GM10847 (cell line): ENCODE results near the gene HDGFL3.

ENCODE experiments used
- POLR2A ChIP-seq: IDR thresholded peaks from 2 replicates; pipeline ENCODE4 v1.6.1; 2011; ENCODE audit not compliant: insufficient read length; ENCODE audit errors: extremely low read depth

The HDGFL3 gene

DNA sequence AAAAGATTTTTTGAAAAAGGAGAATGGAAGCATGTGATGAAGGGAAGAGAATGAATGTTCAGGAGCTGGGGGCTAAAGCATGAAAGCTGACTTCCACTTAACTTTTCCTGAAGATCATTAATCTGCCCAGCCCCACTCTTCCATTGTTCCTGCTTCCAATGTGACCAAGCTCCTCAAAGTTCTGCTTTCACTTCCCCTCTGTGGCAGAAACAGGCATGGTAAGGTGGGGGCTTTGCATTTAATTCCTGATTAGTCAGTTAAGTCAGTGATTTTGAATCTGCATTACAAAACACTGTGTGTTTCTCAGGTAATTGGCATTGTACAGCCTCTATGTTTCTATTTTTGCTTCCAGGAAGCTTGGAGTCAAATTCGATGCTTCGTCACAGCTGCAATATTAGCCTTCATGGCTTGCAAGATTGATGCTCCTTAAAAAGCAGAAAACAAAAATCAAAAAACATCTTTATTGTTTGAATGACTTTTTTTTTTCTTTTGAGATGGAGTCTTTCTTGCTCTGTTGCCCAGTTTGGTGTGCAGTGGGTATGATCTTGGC is 107.5 kb downstream of the HDGFL3 start:
- no peak for TF ChIP-seq POLR2A

DNA sequence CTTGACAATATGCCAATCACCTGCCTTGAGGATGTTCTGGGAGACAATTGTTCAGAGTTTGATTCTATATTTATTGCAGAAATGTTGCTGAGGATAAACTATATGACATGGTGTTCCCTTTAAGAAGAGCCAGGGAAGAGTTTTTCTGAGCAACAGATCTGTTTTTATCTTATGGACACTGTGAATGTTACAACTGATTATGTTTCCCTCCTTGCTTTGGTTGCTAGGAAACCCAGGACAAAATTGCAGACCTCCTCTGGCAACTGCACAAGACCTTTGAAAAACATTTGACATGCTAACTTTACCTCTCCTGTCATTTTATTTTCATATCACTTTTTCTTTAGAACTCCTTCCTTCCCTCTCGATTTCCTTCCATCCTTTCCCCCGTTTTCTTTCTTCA is 108.3 kb downstream of the HDGFL3 start:
- TF ChIP-seq POLR2A = no peak

DNA sequence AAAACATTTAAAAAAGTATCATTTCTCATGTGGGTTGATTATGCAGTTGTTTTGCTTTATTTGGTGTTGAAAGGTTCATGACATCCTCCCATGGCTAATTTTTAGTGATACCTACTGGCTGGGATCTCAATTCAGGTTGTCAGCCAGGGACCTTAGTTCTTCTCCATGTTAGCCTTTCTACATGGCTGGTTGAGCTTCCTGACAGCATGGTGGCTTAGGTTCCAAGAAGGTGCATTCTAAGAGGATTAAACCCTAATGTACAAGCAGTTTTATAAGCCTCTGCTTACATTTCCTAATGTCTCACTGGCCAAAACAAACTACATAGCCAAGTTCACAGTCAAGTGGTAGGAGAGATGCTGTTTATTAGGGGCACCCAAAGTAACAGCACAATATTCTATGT is 109.5 kb downstream of the HDGFL3 start:
- no peak for TF ChIP-seq POLR2A

DNA sequence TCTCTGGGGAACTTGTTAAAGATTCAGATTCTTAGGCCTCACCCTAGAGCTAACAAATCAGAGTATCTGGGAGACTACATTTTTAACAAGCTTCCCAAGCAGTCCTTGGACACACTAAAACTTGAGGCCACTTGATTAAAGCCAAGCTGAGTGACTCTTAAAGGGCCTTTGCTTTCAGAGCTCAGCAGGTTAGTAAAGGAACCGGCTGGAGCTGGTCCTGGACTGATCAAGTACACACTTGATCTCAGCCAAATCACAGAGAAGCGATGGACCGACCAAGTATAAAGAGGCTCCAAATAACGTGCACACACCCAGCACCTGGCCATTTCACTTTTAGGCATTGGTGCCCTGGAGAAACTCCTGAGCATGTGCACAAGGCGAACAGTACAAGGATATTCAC is 113.0 kb downstream of the HDGFL3 start:
- no peak for TF ChIP-seq POLR2A

DNA sequence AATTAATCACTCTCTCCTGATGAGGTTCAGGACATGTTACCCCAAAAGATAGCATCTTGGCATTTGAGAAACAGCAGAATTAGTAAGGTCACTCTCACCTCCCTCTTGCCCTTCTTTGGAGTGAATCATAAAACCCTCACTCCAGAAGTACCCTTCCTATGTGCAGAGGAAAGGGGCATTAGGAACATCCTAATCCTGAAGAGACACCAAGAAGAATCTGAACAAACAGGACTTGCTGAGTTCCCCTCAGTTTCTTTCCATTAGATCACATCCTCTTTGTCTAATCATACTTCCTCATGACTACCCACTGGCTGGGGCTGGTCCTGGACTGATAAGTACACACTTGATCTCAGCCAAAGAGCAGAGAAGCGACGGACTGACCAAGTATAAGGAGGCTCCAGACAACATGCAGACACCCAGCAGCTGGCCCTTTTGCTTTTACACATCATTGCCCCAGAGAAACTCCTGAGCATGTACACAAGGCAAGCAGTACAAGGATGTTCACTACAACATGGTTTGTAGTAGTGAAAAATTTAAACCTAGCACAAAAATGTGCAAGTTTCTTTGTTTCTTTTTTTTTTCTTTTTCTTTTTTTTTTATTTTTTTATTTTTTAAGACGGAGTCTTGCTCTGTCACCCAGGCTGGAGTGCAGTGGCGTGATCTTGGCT is 115.2 kb downstream of the HDGFL3 start:
- TF ChIP-seq POLR2A = no peak

DNA sequence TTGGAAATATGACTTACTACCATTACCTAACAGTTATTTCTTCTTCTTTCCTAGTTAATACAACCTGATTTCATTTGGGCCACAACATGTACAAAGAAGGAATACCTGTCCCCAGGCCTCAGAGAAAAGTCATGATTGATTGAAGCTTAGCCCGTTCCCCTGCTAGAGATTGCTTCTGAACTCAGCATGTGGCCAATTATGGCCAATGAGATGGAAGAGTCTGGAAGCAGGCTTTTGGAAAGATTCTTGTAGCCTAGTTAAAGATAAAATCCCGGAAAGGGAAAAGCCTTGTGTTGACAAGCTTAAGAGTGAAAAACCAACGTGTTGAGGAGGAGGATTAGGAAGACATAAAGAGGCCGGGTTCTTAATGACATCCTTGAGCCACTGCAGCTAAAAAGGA is 117.2 kb downstream of the HDGFL3 start:
- no peak for TF ChIP-seq POLR2A

DNA sequence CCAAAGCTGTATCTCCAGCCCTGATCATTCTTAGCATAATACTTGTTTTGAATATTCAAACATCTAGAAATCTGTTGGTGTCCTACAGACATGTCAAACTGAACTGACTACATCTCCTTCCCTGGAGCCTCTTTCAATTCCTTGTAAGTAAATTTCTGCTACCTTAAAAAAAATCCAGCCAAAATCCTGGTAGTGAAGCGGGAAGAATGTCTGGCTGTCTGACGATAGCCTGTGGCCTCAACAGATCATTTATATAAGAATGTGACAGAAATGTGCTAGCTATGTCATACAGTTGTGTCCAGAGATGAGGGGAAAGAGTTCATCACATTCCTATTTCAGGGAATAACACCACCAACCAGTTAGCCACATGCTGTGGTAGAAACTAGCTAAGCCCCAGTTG is 118.7 kb downstream of the HDGFL3 start:
- no peak for TF ChIP-seq POLR2A

DNA sequence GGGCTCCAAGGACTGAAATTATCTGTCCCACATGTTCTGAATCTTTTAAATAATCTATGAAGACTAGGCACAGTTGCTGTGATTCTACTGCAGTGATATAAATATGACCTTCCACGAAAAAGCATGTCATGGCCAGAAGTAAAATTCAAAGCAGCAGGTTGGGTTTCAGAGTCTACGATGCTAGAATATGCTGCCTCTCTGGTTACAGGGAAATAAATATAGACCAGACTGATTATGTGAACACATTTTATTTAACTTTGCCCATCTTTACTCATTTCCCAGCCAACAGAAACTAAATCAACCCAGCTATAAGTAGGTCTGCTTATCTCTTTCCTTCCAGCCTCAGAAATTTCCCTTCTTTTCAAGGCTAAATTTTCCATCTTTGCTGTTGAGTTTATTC is 120.0 kb downstream of the HDGFL3 start:
- TF ChIP-seq POLR2A = no peak

GRCh38 chr15:83082730-83083386 is 124.8 kb downstream of the HDGFL3 start:
- no peak for TF ChIP-seq POLR2A

DNA sequence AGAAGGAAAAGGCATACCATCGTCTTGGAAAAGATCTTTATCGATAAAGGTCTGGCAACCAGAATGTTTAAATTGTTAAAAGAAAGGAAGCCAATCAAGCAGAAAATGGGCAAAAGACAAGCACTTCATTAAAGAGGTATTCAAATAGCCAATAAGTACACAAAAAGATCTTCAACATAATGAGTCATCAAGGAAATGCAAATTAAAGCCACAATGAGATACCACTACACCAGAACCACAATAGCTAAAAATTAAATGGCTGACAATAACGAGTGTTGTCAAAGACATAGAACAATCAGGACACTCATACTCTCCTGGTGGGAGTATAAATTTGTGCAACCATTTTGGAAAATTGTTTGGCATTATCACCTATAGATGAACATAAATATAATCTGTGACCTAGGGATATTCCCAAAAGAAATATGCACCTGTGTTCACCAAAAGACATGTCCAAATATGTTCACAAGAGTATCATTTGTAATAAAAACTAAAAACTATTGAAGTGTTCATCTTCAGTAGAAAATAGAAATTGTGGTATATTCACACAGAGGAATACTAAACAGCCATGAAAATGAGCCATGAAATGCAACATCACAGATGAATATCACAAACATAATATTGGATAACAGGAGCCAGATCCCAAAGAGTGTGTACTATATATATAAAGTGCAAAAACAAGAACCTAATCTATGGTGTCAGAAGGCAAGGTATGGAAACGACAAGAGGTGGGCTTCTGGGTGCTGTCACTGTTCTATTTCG is 126.2 kb downstream of the HDGFL3 start:
- no peak for TF ChIP-seq POLR2A

- no peak for TF ChIP-seq POLR2A
Measured at GRCh38 chr15:83078712-83079111, 128.9 kb downstream of the HDGFL3 start.
